ENCODE results near the gene KLB. TPM values are rescaled to one million over a fixed set of nuclear protein-coding genes. Genes with fewer than 3 reads are reported as not detected.

KLB gene
- total and polyA plus RNA-seq, 2 of the 4 experiments (the other 2 are of a cell fraction): not detected

- TF ChIP-seq, protein P1, sequence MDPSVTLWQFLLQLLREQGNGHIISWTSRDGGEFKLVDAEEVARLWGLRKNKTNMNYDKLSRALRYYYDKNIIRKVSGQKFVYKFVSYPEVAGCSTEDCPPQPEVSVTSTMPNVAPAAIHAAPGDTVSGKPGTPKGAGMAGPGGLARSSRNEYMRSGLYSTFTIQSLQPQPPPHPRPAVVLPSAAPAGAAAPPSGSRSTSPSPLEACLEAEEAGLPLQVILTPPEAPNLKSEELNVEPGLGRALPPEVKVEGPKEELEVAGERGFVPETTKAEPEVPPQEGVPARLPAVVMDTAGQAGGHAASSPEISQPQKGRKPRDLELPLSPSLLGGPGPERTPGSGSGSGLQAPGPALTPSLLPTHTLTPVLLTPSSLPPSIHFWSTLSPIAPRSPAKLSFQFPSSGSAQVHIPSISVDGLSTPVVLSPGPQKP (IDR thresholded peaks at IDR 0.05; ENCODE audit: borderline replicate concordance, low read depth, low read length): no peak
- TF ChIP-seq NFE2L2 (IDR thresholded peaks at IDR 0.05; ENCODE audit: low read depth, low read length) (no peak), MAFK (IDR thresholded peaks at IDR 0.05; ENCODE audit: low read depth, low read length) (no peak), RAD21 (IDR thresholded peaks at IDR 0.05; ENCODE audit: low read length) (no peak), BHLHE40 (IDR thresholded peaks at IDR 0.05; ENCODE audit: low read depth, low read length) (no peak), RCOR1 (IDR thresholded peaks at IDR 0.05; ENCODE audit: insufficient replicate concordance, low read length) (no peak), POLR2A (IDR thresholded peaks at IDR 0.05; ENCODE audit: low read depth, low read length) (no peak), CHD1 (IDR thresholded peaks at IDR 0.05; ENCODE audit: low read depth, low read length) (no peak), MXI1 (IDR thresholded peaks at IDR 0.05; ENCODE audit: borderline replicate concordance, low read depth, low read length) (no peak), FOS (IDR thresholded peaks at IDR 0.05; ENCODE audit: low read depth, low read length) (no peak)
- no peak for ATAC-seq (ENCODE audit: low read depth)
- in situ Hi-C loops (cut with MboI; ENCODE audit: low sequenced_read_pairs) (no loop called here), dilution Hi-C loops (cut with HindIII; ENCODE audit: low sequenced_read_pairs, unreplicated experiment) (no loop called here), intact Hi-C loops (cut with micrococcal nuclease) (no loop called here)
- no peak for DNase-seq
- Histone ChIP-seq H3K4me1 (ENCODE audit: control insufficient read depth, insufficient read depth, low read length) (no peaks in the 10 kb centered on the region), H2BK15ac (ENCODE audit: low read depth, low read length) (no peak overlapping the region), H4K8ac (ENCODE audit: low read depth in 2 of 2, low read length in 2 of 2) (no peak overlapping the region), H3K14ac (replicated peaks; ENCODE audit: low read depth, low read length) (no peak overlapping the region), H3K18ac (ENCODE audit: low read depth, low read length) (no peak overlapping the region), H3K27me3 (ENCODE audit: control insufficient read depth, insufficient read depth, low read length) (peaks cover 4% of the 10 kb centered on the region; the same call in 1 of the 2 replicates), H2AK9ac (replicated peaks; ENCODE audit: low read depth, low read length, poor library complexity) (no peak overlapping the region), H2BK5ac (ENCODE audit: low read depth, low read length, poor library complexity, severe bottlenecking) (no peak overlapping the region), H4K5ac (ENCODE audit: low read depth, low read length) (no peak overlapping the region), H3K36me3 (ENCODE audit: control insufficient read depth, insufficient read depth, low read length) (no peaks in the 10 kb centered on the region), H3K4me2 (ENCODE audit: low read depth, low read length) (no peak overlapping the region), H3K4ac (ENCODE audit: low read depth, low read length) (no peak overlapping the region), H3K56ac (ENCODE audit: extremely low read depth, insufficient read depth, low read length) (no peak overlapping the region), H3K27ac (ENCODE audit: insufficient read depth, low read length) (no peak overlapping the region), H3K9me1 (ENCODE audit: insufficient read depth, low read length) (no peaks in the 10 kb centered on the region), H3K9ac (ENCODE audit: low read depth, low read length) (no peak overlapping the region), H2AK5ac (ENCODE audit: low read depth, low read length) (no peak overlapping the region), H4K20me1 (ENCODE audit: insufficient read depth, low read length) (no peaks in the 10 kb centered on the region), H2BK20ac (ENCODE audit: low read depth, low read length) (no peak overlapping the region), H4K91ac (ENCODE audit: insufficient read depth, low read depth, low read length) (no peak overlapping the region), H3K79me1 (ENCODE audit: low read depth in 1 of 2, low read length in 2 of 2) (no peaks in the 10 kb centered on the region), H3K4me3 (ENCODE audit: insufficient read depth, low read depth, low read length) (no peak overlapping the region), H3K23ac (ENCODE audit: low read depth, low read length) (no peak overlapping the region), H3K9me3 (ENCODE audit: control insufficient read depth, insufficient read depth, low read length) (no peaks in the 10 kb centered on the region), H2AFZ (replicated peaks; ENCODE audit: low read length, poor library complexity) (no peak overlapping the region), H2BK120ac (ENCODE audit: low read depth, low read length) (no peak overlapping the region)
- BruUV-seq (replicated peaks): no TSS peak
- WGBS, 2 experiments (ENCODE audit: extremely low coverage in 2 of 2, insufficient read length in 1 of 2): 100% methylated on average over 1 of the region's 4 CpGs; no CpG with 5 or more reads in 1 of the 2 experiments
- ChIA-PET CTCF (interaction anchor here (0.6 kb wide), 1 partner anchor 60 kb away, joined by 4 read pairs; no protein-coding TSS in a partner anchor), POLR2A (ENCODE audit: unreplicated experiment) (interaction anchor here (1.2 kb wide), 1 partner anchor 19 kb away, joined by 15 read pairs; no protein-coding TSS in a partner anchor)
Measured at GRCh38 chr4:39429476-39430334, 23.0 kb downstream of the KLB start.
